Endometrium (tissue), 2 donors: Measurements from ENCODE around the gene SCAF8.
"Not testable (repeated sequence)": the region's sequence is repeated elsewhere in the genome, so short reads cannot be mapped to it uniquely, and the experiment has no call there.

Source experiments
- FAIRE-seq: peaks from 2 replicates; lab custom pipeline; 2012; peaks lifted over from hg19 to GRCh38; lab: Jason Lieb, UNC
- donor health status: control.
- donor health status: control.

The SCAF8 gene, protein sequence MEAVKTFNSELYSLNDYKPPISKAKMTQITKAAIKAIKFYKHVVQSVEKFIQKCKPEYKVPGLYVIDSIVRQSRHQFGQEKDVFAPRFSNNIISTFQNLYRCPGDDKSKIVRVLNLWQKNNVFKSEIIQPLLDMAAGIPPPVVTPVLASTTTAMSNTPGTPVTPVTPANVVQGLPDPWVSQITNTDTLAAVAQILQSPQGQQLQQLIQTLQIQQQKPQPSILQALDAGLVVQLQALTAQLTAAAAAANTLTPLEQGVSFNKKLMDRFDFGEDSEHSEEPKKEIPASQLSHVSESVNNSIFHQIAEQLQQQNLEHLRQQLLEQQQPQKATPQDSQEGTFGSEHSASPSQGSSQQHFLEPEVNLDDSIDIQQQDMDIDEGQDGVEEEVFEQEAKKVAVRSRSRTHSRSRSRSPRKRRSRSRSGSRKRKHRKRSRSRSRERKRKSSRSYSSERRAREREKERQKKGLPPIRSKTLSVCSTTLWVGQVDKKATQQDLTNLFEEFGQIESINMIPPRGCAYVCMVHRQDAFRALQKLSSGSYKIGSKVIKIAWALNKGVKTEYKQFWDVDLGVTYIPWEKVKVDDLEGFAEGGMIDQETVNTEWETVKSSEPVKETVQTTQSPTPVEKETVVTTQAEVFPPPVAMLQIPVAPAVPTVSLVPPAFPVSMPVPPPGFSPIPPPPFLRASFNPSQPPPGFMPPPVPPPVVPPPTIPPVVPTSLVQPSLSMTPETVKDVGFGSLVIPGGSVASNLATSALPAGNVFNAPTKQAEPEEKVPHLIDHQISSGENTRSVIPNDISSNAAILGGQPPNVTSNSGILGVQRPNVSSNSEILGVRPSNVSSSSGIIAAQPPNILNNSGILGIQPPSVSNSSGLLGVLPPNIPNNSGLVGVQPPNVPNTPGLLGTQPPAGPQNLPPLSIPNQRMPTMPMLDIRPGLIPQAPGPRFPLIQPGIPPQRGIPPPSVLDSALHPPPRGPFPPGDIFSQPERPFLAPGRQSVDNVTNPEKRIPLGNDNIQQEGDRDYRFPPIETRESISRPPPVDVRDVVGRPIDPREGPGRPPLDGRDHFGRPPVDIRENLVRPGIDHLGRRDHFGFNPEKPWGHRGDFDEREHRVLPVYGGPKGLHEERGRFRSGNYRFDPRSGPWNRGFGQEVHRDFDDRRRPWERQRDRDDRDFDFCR (N-terminal part only)

DNA sequence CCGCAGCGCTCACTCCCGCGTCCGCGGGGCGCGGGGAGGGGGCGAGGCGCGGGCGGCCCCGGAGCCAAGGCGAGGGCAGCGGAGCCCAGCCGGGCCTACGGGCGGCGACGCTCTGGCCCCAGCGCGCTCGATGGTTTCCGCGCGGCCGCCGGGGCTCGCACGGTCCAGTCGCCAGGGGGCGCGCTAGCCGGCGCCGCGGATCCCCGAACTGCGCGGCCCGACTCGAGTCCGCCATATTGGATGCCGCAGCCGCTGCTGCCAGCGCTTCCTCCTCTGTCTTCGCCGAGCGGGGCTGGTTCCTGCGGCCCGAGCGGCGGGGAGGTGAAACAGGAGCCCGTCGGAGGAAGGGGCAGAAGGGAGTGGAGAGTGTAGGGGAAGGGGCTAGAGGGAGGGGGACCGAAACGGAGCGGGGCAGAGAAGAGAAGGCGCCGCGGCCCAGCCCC, at the start of gene SCAF8:
TSS of gene SCAF8 (plus strand) at position 234 of the 443 bp plus-strand sequence. CDS start 485 bp downstream, outside the sequence.
- FAIRE-seq, result no peak

DNA sequence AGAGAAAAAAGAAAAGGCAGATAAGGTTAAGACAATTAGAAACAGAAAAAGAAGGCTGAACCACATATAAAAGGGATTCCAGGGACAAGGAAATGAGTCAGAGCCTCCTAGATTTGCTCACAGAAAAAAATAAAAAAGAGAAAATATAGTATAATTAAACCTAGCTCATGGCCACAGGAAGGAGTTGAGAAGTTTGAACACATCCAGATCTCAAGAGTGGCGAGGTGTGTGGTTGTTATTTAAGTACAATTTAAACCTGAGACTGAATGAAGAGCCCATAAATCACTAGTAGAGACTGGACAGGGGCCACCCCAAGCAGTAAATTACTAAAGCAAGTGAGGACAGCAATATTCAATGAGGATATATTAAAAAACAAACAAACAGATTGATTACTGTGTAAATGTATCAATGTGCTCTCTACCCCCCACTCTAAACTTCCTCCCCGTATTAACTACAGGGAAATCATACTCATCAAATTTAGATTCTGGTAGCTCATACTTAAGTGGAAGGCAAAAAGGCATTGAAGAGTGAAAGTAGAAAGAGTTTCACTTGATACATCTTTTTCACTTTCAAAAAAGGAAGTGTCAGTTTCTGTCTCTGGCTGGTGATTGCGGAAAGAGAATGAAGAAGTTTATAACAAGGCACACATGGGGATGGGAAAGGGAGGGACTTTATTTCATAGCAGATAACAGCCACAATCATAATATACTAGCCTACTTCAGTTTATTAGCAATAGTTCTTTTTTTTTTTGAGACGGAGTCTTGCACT, 49.3 kb upstream of the SCAF8 start:
- no peak for FAIRE-seq

DNA sequence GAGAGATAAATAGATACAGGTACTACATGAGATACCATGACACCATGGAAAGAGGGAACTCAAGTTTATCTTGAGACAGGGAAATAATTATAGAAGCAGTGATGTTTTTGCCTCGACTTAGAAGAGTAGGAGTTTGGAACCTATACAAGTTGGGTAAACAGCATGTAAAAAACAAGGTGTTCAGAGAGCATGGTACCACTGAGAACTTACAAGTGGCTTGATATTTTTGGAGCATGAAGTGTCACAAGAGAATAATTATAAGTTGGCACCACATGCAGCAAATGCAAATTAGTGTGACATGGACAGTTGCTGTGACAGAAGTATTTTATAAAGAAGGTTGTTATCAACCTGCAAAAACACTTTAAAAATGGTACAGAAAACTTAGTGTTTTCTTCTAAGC, 47.1 kb upstream of the SCAF8 start:
- no peak for FAIRE-seq

DNA sequence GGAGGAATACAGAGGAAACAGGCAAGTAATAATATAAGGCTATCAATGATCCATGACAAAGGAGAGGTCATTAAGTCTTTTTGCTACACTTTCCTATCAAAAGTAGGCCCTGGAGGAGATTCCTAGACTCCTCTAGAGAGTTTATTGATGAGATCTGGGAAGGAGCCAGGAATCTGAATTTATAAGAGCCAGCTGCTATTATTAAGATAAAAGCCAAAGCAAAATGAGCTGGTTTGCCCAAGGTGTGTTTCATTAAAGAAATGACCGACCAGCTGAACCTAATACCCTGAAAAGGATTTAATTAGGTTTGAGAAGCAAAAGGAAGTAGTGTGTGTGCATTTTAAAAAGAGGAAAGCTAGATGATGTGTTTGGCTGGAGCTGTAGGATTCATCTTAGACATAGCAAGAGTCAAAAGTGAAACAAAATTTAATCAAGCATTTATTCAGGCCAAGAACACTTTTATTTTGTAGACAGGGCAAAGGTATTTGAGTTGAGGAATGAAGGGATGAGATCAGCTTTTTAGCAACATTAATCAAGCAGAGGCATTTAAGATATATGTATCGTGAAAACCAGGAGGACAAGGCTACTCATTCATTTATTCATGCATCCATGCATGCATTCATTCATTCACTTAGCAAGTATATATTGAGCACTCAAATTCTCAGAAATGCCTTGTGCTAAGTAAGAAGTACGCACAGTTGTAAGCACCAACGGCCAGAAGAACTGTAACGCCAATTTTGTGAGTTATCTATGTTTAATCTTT, 43.5 kb upstream of the SCAF8 start:
- FAIRE-seq, result no peak

DNA sequence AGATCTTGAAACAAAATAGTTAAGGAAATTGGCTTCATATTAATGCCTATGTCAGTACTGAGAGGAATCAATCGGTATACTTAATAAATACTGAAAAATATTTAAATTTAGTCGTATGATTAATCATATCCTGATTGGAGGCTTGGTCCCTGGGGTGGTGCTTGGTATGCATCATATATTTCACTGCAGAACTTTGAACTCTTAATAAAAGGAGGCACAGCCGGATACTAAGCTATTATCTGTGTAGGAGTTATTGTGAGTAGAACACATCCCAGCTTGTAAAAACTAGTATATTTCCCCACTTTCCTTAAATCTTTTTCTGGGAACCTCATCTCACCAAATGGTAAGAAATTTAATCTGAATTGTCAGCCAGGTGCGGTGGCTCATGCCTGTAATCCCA, 42.4 kb upstream of the SCAF8 start:
- no peak for FAIRE-seq

DNA sequence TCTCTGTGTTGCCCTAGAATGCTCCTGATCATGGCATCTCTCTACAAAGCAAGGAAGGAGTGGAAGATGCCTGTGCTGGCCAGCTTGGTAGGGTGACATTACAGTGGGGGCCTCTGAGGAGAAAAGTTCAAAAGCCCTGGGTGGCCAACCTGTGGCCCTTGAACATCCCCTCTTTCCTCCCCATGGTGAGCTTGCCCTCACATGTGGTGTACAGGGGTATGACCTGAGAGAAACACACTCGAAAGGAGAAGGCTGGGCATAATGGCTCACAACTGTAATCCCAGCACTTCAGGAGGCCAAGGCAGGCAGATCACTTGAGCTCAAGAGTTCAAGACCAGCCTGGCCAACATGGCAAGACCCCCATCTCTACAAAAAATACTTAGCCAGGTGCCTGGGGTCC, 36.6 kb upstream of the SCAF8 start:
- FAIRE-seq, result no peak

DNA sequence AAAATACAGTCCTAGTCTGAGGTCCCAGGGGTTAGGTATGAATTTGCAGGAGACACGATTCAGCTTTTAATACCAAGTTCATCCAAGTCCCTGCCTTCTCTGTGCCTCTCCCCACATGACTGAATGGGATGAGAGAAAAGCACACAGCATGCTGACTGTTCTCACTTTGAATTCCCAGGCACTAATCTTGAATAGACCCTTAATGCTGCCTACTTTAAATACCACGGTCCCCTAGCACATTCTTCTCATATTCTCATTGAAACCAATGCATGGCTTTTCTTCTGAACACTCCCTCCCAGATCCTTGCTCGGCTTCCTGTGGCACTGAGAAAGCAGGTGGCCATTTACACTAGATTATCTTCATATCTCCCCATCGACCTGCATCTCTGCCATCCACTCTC, 30.1 kb upstream of the SCAF8 start:
- FAIRE-seq, result no peak

DNA sequence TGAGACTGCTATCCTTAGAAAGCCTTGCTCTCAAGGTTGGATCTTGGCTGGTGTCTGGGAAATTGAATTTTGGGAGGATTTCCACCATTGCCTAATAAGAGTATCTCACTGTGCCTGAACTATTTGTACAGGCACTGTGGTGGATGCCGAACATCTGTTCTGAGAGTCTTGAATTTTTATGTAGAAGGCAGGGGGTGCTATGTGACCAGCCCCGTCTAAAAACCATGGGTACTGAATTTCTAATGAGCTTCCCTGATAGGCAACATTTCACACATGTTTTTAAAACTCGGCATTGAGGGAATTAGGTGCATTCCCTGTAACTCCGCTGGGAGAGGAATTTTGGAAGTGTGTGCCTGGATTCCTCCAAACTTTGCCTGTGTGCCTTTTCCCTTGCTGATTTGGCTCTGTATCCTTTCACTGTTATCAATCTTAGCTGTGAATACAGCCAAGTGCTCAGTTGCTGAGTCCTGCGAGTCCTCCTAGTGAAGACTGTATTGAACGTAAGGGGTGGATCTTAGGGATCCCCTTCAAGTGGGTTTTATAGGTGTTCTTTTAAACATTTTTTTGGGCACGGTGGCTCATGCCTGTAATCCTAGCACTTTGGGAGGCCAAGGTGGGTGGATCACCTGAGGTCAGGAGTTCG, 27.6 kb upstream of the SCAF8 start:
- no peak for FAIRE-seq

DNA sequence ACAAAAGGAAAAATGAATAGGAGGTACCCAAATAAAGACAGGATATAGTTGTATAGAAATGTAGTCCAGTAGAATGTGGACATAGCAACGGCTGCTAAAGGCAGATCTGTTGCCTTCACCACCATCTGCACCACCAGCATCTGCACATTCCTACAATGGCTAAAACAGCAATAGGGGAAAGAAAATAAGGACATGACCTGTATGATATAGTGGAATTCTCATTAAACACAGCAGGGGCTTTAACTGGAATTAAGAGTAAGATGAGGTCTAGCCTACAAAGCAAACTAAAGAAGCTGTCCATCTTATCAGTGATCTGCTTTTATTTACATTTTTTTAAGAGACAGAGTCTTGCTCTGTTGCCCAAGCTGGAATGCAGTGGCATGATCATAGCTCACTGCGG, 26.8 kb upstream of the SCAF8 start:
- FAIRE-seq, result no peak

DNA sequence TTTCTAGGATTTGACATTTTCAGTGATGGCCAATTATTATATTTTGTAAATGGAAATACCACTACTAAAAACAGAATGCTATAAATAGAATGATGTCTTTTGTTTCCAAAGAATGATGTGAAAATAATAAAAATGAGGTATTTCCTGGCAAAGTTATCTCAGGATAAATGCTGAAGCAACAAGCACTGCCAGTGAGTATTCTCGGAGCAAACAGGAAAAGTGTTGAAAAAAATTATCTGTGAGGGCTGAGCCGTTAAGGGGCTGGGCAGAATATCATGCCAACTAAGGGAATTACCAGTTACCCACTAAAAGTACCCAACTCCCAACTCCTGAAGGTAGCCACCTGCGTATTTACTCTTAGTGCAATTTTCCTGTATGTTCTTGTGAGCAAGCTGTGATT, 23.6 kb upstream of the SCAF8 start:
- FAIRE-seq, result no peak

DNA sequence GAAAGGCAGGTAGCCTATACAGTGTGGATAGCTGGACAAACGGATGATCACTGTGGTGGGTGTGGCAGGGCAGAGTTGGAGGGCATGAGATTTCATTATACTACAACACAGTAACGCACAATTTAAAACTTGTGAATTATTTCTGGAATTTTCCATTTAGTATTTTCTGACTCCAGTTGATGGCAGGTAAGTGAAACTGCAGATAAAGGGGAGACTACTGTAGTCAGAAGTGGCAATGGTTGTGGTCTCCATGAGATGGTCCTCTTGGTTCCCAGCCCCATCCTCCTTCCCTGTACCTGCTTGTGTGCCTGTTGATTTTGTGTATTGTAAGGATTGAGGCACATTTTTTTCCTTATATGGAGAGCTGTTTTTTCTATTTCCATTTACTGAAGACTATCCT, 22.5 kb upstream of the SCAF8 start:
- no peak for FAIRE-seq

DNA sequence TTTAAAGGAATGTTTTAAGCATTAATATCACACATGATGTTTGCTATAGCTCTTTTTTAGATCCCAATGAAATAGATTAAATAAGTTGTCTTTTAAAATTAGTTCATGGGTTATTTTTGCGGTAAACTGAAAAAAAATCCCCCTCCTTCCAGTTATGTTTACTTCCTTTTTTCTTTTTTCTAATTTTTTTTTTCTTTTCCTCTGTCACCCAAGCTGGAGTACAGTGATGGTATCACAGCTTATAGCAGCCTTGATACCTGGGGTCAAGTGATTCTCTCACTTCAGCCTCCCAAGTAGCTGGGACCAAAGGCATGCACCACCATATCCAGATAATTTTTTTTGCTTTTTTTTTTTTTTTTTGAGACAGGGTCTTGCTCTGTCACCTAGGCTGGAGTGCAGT, 17.8 kb upstream of the SCAF8 start:
- no peak for FAIRE-seq

DNA sequence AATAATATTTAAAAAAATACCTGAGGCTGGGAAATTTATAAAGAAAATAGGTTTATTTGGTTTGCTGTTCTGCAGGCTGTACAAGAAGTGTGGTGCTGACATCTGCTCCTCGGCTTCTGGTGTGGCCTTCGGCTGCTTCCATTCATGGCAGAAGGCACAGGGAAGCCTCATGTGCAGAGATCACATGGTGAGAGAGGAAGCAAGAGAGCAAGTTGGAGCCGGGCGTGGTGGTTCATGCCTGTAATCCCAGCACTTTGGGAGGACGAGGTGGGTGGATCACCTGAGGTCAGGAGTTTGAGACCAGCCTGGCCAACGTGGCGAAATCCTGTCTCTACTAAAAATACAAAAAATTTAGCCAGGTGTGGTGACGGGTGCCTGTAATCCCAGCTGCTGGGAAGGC, 16.9 kb upstream of the SCAF8 start:
- not testable (repeated sequence) for FAIRE-seq

DNA sequence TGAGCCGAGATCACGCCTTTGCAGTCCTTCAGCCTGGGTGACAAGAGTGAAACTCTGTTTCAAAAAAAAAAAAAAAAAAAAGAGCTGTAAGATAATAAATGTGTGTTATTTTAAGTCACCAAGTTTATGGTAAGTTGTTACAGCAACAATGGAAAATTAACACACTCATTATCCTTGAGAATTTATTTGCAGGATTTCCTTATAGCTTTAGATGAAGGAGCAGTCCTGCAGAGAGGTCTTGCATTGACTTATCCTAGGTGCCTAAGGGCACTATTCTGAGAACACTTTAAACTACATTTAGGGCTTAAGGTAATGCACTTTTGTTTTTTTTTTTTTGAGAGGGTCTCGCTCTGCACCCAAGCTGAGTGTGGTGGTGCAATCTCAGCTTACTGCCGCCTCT, 13.8 kb upstream of the SCAF8 start:
- no peak for FAIRE-seq

DNA sequence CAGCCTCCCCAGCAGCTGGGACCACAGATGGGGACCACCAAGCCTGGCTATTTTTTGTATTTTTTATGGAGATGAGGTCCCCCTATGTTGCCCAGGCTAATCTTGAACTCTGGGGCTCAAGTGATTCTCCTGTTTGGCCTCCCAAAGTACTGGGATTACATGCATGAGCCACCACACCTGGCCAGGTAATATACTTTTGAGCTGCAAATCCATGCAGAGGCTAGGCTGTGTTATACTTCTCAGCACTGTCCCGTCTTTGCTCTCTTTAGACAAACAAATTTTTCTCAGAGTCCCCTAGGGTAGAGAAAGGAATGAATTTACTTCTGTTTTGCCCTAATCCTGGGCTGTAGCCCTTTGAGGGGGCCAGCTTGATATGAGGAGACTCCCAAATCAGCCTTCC, 13.4 kb upstream of the SCAF8 start:
- FAIRE-seq, result no peak

DNA sequence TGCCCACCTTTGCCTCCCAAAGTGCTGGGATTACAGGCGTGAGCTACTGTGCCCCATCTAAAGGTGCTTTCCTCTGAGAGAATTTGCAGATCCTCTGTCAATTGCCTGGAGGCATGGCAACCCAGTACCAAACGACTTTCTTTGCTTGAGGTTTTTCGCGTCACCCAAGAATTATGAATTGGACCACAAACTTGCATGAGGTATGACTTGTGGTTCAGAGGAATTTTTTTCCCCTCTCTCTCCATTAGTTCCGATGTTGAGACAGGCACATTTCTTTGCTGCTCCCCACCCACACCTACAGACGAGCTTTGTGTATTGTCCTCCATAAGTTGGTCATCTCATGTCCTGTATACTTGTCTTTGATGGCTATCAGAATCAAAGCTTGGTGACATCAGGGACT, 11.8 kb upstream of the SCAF8 start:
- FAIRE-seq, result no peak

DNA sequence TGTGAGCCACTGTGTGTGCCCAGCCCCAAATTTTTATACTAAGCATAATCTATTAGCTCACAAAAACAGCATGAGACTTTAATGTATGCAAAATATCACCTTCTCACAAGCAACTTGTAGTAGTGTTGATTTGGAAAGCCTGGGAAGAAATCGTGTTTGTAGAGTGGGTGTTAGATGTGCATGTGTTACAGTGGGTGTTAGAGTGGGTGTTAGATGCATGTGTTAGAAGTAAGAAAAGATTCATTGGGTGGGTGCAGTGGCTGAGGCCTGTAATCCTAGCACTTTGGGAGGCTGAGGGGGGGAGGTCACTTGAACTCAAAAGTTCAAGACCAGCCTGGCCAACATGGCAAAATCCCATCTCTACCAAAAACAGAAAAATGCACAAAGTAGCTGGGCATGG, 6.3 kb upstream of the SCAF8 start:
- FAIRE-seq, result no peak

DNA sequence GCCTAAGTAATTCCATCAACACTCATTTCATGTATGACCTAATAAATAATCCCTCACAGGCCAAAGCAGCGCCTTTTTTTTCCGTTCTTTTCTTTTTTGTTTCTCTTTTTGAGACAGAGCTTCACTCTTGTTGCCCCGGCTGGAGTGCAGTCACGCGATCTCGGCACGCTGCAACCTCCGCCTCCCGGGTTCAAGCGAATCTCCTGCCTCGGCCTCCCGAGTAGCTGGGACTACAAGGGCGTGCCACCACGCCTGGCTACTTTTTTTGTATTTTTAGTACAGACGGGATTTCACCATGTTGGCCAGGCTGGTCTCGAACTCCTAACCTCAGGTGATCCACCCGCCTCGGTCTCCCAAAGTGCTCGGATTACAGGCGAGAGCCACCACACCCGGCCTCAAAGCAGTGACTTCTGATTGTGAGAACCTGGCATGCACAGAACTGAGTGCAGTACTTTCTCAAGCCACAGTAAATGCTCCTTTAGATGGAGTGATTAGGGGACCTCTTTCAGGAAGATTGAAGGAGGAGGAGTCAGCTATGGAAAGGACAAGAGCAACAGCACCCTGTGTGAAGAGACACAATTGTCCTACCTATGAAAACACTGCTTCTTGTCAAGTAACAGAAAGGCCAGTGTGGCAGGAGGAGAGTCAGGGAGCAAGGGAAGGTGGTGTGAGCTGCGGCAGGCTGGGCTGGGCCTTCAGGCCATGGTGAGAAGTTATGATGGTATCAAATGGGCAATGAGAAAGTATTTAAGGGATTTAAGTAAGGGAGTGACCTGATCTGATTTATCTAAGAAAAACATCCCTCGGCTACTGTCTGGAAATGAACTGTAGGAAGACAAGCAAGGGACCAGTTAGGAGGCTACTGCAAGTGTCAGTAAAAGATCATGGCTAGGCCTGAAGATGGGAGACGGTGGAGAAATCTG, 1.7 kb upstream of the SCAF8 start:
- FAIRE-seq, result no peak

DNA sequence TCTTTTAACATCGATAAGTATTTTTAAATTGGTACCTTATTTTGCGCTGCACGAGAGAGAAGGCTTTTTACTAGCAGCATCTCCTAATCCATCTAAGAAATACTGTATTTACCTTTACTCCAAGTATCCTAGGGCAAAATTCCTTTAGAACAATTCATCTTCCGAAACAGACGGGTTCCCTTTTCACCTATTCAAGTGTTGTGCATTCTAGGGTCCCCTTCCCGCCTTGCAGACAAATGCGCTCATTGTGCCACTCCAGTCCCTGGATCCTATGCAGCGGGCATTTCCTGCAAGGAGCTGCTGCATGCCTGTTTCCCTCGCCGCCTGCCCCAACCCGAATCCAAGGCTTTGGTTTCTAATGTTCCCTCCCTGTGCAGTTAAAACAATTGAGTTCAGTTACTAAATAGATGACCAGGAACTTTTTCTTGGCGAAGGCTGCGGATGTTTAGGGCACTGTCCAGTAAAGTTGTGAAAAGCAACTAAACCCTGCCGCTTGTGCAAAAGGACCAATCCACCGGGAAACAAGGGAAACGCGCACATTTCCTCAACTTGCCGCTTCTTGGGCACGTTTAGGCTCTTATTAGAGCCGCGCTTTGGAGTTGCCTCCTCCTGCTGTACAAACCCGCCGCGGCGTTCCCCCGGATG, 556 bp upstream of the SCAF8 start:
- no peak for FAIRE-seq
